ENCODE data around the gene OR13C5.

OR13C5 gene

GRCh38 chr9:104556830-104557634 lies 42.2 kb downstream of the OR13C5 start:
- H3K4me3 ChIP-seq (ENCODE audit: insufficient read depth in 1 of 2, low read depth in 1 of 2, low read length in 2 of 2) = no peak overlapping the region
- no peaks in the 10 kb centered on the region for H3K4me1 ChIP-seq (ENCODE audit: control insufficient read depth, insufficient read depth, low read depth, low read length)
- H2AK5ac ChIP-seq (ENCODE audit: low read length, severe bottlenecking) = no peak overlapping the region
- H3K9me3 ChIP-seq (ENCODE audit: control insufficient read depth, low read length) = peaks cover 4% of the 10 kb centered on the region
- H3K9ac ChIP-seq (ENCODE audit: low read length) = no peak overlapping the region
- H3K27ac ChIP-seq (ENCODE audit: low read length, poor library complexity, severe bottlenecking) = no peak overlapping the region
- H3K4ac ChIP-seq (ENCODE audit: low read depth in 1 of 2, low read length in 2 of 2) = no peak overlapping the region
- no peak for DNase-seq
- H2BK5ac ChIP-seq (ENCODE audit: low read depth, low read length, poor library complexity, severe bottlenecking) = no peak overlapping the region
- H3K36me3 ChIP-seq (ENCODE audit: control insufficient read depth in 1 of 2, insufficient read depth in 2 of 2, low read depth in 1 of 2, low read length in 2 of 2) = no peaks in the 10 kb centered on the region
- H4K91ac ChIP-seq (ENCODE audit: low read length) = no peak overlapping the region
- H2BK15ac ChIP-seq (ENCODE audit: low read depth, poor library complexity, severe bottlenecking) = no peak overlapping the region
- no peak overlapping the region for H2BK120ac ChIP-seq (ENCODE audit: low read depth, low read length)
- no peak overlapping the region for H4K8ac ChIP-seq (ENCODE audit: low read length)
- H3K14ac ChIP-seq (ENCODE audit: low read length in 2 of 2) = no peak overlapping the region
- no peak overlapping the region for H3K4me2 ChIP-seq (ENCODE audit: low read length, poor library complexity, severe bottlenecking)
- 75% methylated on average over 7 of the region's 8 CpGs for WGBS
- H2AFZ ChIP-seq (ENCODE audit: low read depth, low read length) = no peak overlapping the region
- H3K18ac ChIP-seq (ENCODE audit: low read depth in 1 of 2, low read length in 2 of 2) = no peak overlapping the region
- no peaks in the 10 kb centered on the region for H3K79me1 ChIP-seq (replicated peaks; ENCODE audit: low read length, poor library complexity, severe bottlenecking)
- no peak overlapping the region for H3K23ac ChIP-seq (ENCODE audit: low read length in 2 of 2)
- H2BK12ac ChIP-seq (ENCODE audit: low read length in 2 of 2) = no peak overlapping the region
- H3K27me3 ChIP-seq (ENCODE audit: control insufficient read depth in 1 of 2, insufficient read depth in 1 of 2, low read length in 2 of 2) = no peaks in the 10 kb centered on the region

- Histone ChIP-seq H3K14ac (ENCODE audit: low read length in 2 of 2) (no peak overlapping the region), H3K79me1 (replicated peaks; ENCODE audit: low read length, poor library complexity, severe bottlenecking) (no peaks in the 10 kb centered on the region), H3K9ac (ENCODE audit: low read length) (no peak overlapping the region), H2BK15ac (ENCODE audit: low read depth, poor library complexity, severe bottlenecking) (no peak overlapping the region), H4K91ac (ENCODE audit: low read length) (no peak overlapping the region), H2BK120ac (ENCODE audit: low read depth, low read length) (no peak overlapping the region), H3K9me3 (ENCODE audit: control insufficient read depth, low read length) (peaks cover 4% of the 10 kb centered on the region), H3K27me3 (ENCODE audit: control insufficient read depth in 1 of 2, insufficient read depth in 1 of 2, low read length in 2 of 2) (no peaks in the 10 kb centered on the region), H3K23ac (ENCODE audit: low read length in 2 of 2) (no peak overlapping the region), H3K18ac (ENCODE audit: low read depth in 1 of 2, low read length in 2 of 2) (no peak overlapping the region), H2AFZ (ENCODE audit: low read depth, low read length) (no peak overlapping the region), H2BK12ac (ENCODE audit: low read length in 2 of 2) (no peak overlapping the region), H4K8ac (ENCODE audit: low read length) (no peak overlapping the region), H3K4ac (ENCODE audit: low read depth in 1 of 2, low read length in 2 of 2) (no peak overlapping the region), H2AK5ac (ENCODE audit: low read length, severe bottlenecking) (no peak overlapping the region), H3K27ac (ENCODE audit: low read length, poor library complexity, severe bottlenecking) (no peak overlapping the region), H3K4me2 (ENCODE audit: low read length, poor library complexity, severe bottlenecking) (no peak overlapping the region), H3K4me3 (ENCODE audit: insufficient read depth in 1 of 2, low read depth in 1 of 2, low read length in 2 of 2) (no peak overlapping the region), H3K4me1 (ENCODE audit: control insufficient read depth, insufficient read depth, low read depth, low read length) (no peaks in the 10 kb centered on the region), H3K36me3 (ENCODE audit: control insufficient read depth in 1 of 2, insufficient read depth in 2 of 2, low read depth in 1 of 2, low read length in 2 of 2) (no peaks in the 10 kb centered on the region), H2BK5ac (ENCODE audit: low read depth, low read length, poor library complexity, severe bottlenecking) (no peak overlapping the region)
- no CpG with 5 or more reads among the region's 1 CpG for WGBS
- DNase-seq = no peak
Measured at GRCh38 chr9:104555521-104555920, 43.7 kb downstream of the OR13C5 start.

- Histone ChIP-seq H2BK15ac (ENCODE audit: low read depth, poor library complexity, severe bottlenecking) (no peak overlapping the region), H3K4me3 (ENCODE audit: insufficient read depth in 1 of 2, low read depth in 1 of 2, low read length in 2 of 2) (no peak overlapping the region), H2BK12ac (ENCODE audit: low read length in 2 of 2) (no peak overlapping the region), H3K9ac (ENCODE audit: low read length) (no peak overlapping the region), H2BK5ac (ENCODE audit: low read depth, low read length, poor library complexity, severe bottlenecking) (no peak overlapping the region), H3K14ac (ENCODE audit: low read length in 2 of 2) (no peak overlapping the region), H3K4ac (ENCODE audit: low read depth in 1 of 2, low read length in 2 of 2) (no peak overlapping the region), H3K27me3 (ENCODE audit: control insufficient read depth in 1 of 2, insufficient read depth in 1 of 2, low read length in 2 of 2) (no peaks in the 10 kb centered on the region), H3K27ac (ENCODE audit: low read length, poor library complexity, severe bottlenecking) (no peak overlapping the region), H2AFZ (ENCODE audit: low read depth, low read length) (no peak overlapping the region), H4K91ac (ENCODE audit: low read length) (no peak overlapping the region), H4K8ac (ENCODE audit: low read length) (no peak overlapping the region), H3K9me3 (ENCODE audit: control insufficient read depth, low read length) (no peaks in the 10 kb centered on the region), H3K36me3 (ENCODE audit: control insufficient read depth in 1 of 2, insufficient read depth in 2 of 2, low read depth in 1 of 2, low read length in 2 of 2) (no peaks in the 10 kb centered on the region), H3K23ac (ENCODE audit: low read length in 2 of 2) (no peak overlapping the region), H2BK120ac (ENCODE audit: low read depth, low read length) (no peak overlapping the region), H3K18ac (ENCODE audit: low read depth in 1 of 2, low read length in 2 of 2) (no peak overlapping the region), H3K4me2 (ENCODE audit: low read length, poor library complexity, severe bottlenecking) (no peak overlapping the region), H3K79me1 (replicated peaks; ENCODE audit: low read length, poor library complexity, severe bottlenecking) (no peaks in the 10 kb centered on the region), H2AK5ac (ENCODE audit: low read length, severe bottlenecking) (no peak overlapping the region), H3K4me1 (ENCODE audit: control insufficient read depth, insufficient read depth, low read depth, low read length) (no peaks in the 10 kb centered on the region)
- WGBS = no CpG with 5 or more reads among the region's 1 CpG
- DNase-seq = no peak
Measured at GRCh38 chr9:104553261-104553660, 46.0 kb downstream of the OR13C5 start.
